Measurements from ENCODE around the gene PYURF. TPM values are rescaled to one million over a fixed set of nuclear protein-coding genes. Genes with fewer than 3 reads are reported as not detected.

The PYURF gene
- total RNA-seq, 1 experiment from 2014 or later: 151 TPM

- no peak for DNase-seq (ENCODE audit: low spot score)
Measured at GRCh38 chr4:88511236-88511635, 12.3 kb downstream of the PYURF start.

- no peak for DNase-seq (ENCODE audit: low spot score)
Measured at GRCh38 chr4:88503344-88503743, 20.2 kb downstream of the PYURF start.

GRCh38 chr4:88497859-88498409 lies 25.6 kb downstream of the PYURF start:
- DNase-seq (ENCODE audit: low spot score): no peak

GRCh38 chr4:88489100-88489761 lies 34.3 kb downstream of the PYURF start:
- no peak for DNase-seq (ENCODE audit: low spot score)

DNA sequence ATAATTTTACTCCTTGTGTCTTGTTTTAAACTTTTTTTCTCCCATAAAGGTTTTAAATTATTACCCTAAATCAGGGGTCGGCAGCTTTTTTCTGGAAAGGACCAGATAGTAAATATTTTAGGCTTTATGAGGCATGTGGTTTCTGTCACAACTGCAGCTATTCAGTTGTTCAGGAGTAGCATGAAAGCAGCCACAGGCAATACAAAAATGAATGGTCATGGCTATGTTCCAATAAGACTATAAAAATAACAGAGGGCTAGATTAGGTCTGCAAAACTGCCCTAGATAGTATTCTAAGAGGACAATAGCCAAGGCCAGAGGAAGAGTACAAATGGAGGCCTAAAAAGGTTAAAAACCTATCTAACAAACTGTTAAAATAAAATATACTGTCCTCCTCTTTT lies 42.0 kb downstream of the PYURF start:
- DNase-seq (ENCODE audit: low spot score): no peak

DNA sequence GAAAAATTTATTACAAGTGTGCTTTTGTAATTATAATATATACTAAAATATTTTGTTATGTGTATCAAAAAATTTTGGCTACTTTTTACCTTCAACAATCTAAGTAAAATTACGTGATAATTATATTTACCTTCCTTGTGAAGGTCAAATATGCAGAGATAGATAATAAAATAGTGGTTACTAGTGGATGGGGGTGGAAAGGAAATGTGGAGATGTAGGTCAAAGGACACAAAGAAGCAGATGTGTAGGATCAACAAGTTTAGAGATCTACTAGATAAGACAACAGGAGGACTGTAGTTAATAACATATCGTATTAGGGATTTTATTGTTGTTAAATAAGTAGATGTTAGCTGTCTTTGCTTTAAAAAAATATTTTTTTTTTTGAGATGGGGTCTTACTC lies 45.3 kb downstream of the PYURF start:
- no peak for DNase-seq (ENCODE audit: low spot score)

GRCh38 chr4:88477229-88477860 lies 46.2 kb downstream of the PYURF start:
- DNase-seq (ENCODE audit: low spot score): no peak

Other genes starting within 250 kb of the PYURF start
- gene PPM1K, start 239.2 kb downstream of the PYURF start, total RNA-seq (2014; rRNA removed; shearing (Covaris generic)): 4.9 and 7.3 TPM in 2 replicates
- gene HERC6, start 144.9 kb downstream of the PYURF start, total RNA-seq (2014; rRNA removed; shearing (Covaris generic)): 17.5 and 23.3 TPM in 2 replicates
- gene HERC5, start 66.7 kb downstream of the PYURF start, total RNA-seq (2014; rRNA removed; shearing (Covaris generic)): 18.2 and 18.7 TPM in 2 replicates
- 6.1 and 11.0 TPM in 2 replicates for gene HERC3, start 68.7 kb upstream of the PYURF start, total RNA-seq (2014; rRNA removed; shearing (Covaris generic))
- gene NAP1L5, start 174.1 kb upstream of the PYURF start, total RNA-seq (2014; rRNA removed; shearing (Covaris generic)): not detected in 2 replicates

Data from H4 (cell line).